GM23338 (cell line): ENCODE results near the gene RPTOR. TPM values are rescaled to one million over a fixed set of nuclear protein-coding genes. Genes with fewer than 3 reads are reported as not detected.

ENCODE experiments used
- ATAC-seq: fragments of 200-7000 bp; cut with Tn5 transposase; 3 replicates; pipeline ENCODE4 v1.9.1; 2020
- DNase-seq: peaks from one replicate; pipeline ENCODE4 v3.0.0-alpha.2; 2015; ENCODE audit warnings: low spot score
- H2AFZ ChIP-seq: fragments of 200-600 bp; sonication (generic); 2 replicates; pipeline ENCODE4 v1.8.0; 2016; ENCODE audit warnings: antibody characterized with exemption, mild to moderate bottlenecking, moderate library complexity
- H3F3A ChIP-seq: fragments of 200-600 bp; sonication (generic); replicated peaks from 2 replicates; pipeline ENCODE4 v1.8.0; 2017; ENCODE audit warnings: antibody characterized with exemption, mixed run types, low read depth
- H3K27ac ChIP-seq: fragments of 200-600 bp; sonication (generic); 2 replicates; pipeline ENCODE4 v1.6.1; 2016; ENCODE audit warnings: low read depth
- H3K27me3 ChIP-seq: fragments of 200-600 bp; sonication (generic); 2 replicates; pipeline ENCODE4 v1.8.0; 2016; ENCODE audit warnings: mild to moderate bottlenecking, mixed run types, moderate library complexity; ENCODE audit not compliant: insufficient read depth
- H3K36me3 ChIP-seq: fragments of 200-600 bp; sonication (generic); 2 replicates; pipeline ENCODE4 v1.8.0; 2016; ENCODE audit warnings: mild to moderate bottlenecking; ENCODE audit not compliant: insufficient read depth
- H3K4me1 ChIP-seq: fragments of 200-600 bp; sonication (generic); 2 replicates; pipeline ENCODE4 v1.8.0; 2016; ENCODE audit warnings: mild to moderate bottlenecking, moderate library complexity; ENCODE audit not compliant: insufficient read depth
- H3K4me2 ChIP-seq: fragments of 200-600 bp; sonication (generic); 2 replicates; pipeline ENCODE4 v1.7.1; 2017; ENCODE audit warnings: mixed run types
- H3K4me3 ChIP-seq: fragments of 200-600 bp; sonication (generic); 2 replicates; pipeline ENCODE4 v1.6.1; 2016; ENCODE audit warnings: mixed run types
- H3K79me2 ChIP-seq: fragments of 200-600 bp; sonication (generic); replicated peaks from 2 replicates; pipeline ENCODE4 v1.8.0; 2017; ENCODE audit warnings: mild to moderate bottlenecking; ENCODE audit not compliant: insufficient read depth
- H3K9me2 ChIP-seq: fragments of 200-600 bp; sonication (generic); 2 replicates; pipeline ENCODE4 v1.8.0; 2017; ENCODE audit not compliant: insufficient read depth
- H4K20me1 ChIP-seq: fragments of 200-600 bp; sonication (generic); replicated peaks from 2 replicates; pipeline ENCODE4 v1.8.0; 2017; ENCODE audit warnings: mild to moderate bottlenecking; ENCODE audit not compliant: insufficient read depth
- H3K27ac Mint-ChIP-seq: 2 replicates; pipeline ENCODE4 v1.8.0; 2020; ENCODE audit warnings: inconsistent platforms, mild to moderate bottlenecking, moderate library complexity, mixed read lengths
- H3K27me3 Mint-ChIP-seq: 3 replicates; pipeline ENCODE4 v1.8.0; 2022; ENCODE audit warnings: low read depth, mild to moderate bottlenecking, moderate library complexity, mixed read lengths, inconsistent platforms; ENCODE audit not compliant: insufficient read depth, poor library complexity
- H3K36me3 Mint-ChIP-seq: 3 replicates; pipeline ENCODE4 v1.8.0; 2021; ENCODE audit warnings: low read depth, mild to moderate bottlenecking, inconsistent platforms, moderate library complexity, mixed read lengths
- H3K4me1 Mint-ChIP-seq: 3 replicates; pipeline ENCODE4 v1.8.0; 2020; ENCODE audit warnings: mild to moderate bottlenecking, inconsistent platforms, mixed read lengths
- H3K4me3 Mint-ChIP-seq: 3 replicates; pipeline ENCODE4 v1.8.0; 2021; ENCODE audit warnings: moderate library complexity, mild to moderate bottlenecking, inconsistent platforms, mixed read lengths
- H3K9me3 Mint-ChIP-seq: 3 replicates; pipeline ENCODE4 v1.8.0; 2020; ENCODE audit warnings: moderate library complexity, mild to moderate bottlenecking, inconsistent platforms, mixed read lengths
- CREB1 ChIP-seq: fragments of 250-450 bp; sonication (Bioruptor Pico); IDR thresholded peaks from 2 replicates; pipeline ENCODE4 v1.5.0; 2020; ENCODE audit warnings: low read depth, mild to moderate bottlenecking, moderate library complexity
- EZH2 ChIP-seq: fragments of 200-600 bp; sonication (generic); IDR thresholded peaks from one replicate; pipeline ENCODE4 v1.8.0; 2017; ENCODE audit warnings: antibody characterized with exemption, mild to moderate bottlenecking, low read depth; ENCODE audit not compliant: unreplicated experiment
- EZH2phosphoT487 ChIP-seq: fragments of 200-600 bp; sonication (generic); IDR thresholded peaks from one replicate; pipeline ENCODE4 v1.8.1; 2018; ENCODE audit warnings: antibody characterized with exemption; ENCODE audit not compliant: unreplicated experiment
- POLR2AphosphoS5 ChIP-seq: IDR thresholded peaks from 2 replicates; pipeline ENCODE4 v1.6.1; 2016; ENCODE audit warnings: antibody characterized with exemption, low read depth
- STAT1 ChIP-seq: IDR thresholded peaks from one replicate; pipeline ENCODE4 v1.6.1; 2016; ENCODE audit warnings: antibody characterized with exemption; ENCODE audit not compliant: unreplicated experiment
- ZNF114 ChIP-seq: fragments of 250-450 bp; sonication (Bioruptor Pico); IDR thresholded peaks from 2 replicates; pipeline ENCODE4 v1.5.0; 2020; ENCODE audit warnings: mild to moderate bottlenecking, moderate library complexity
- ZNF331 ChIP-seq: fragments of 250-450 bp; sonication (Bioruptor Pico); IDR thresholded peaks from 2 replicates; pipeline ENCODE4 v1.5.0; 2020; ENCODE audit warnings: low read depth, mild to moderate bottlenecking, moderate library complexity
- polyA plus RNA-seq: library from polyadenylated mRNA; unstranded; fragments of >200 nt; fragmentation: Nextera tagmentation; extraction: Ambion mirVana; gene quantifications from 2 replicates; pipeline ENCODE4 v1.2.1, GENCODE V29; 2016
- total RNA-seq: library from RNA; depleted of rRNA; stranded (reverse); fragments of >200 nt; shearing (Covaris generic); gene quantifications from 2 replicates; pipeline ENCODE4 v1.2.3, GENCODE V29; 2014
- TF ChIP-seq, protein P1 (sequence below): fragments of 250-450 bp; sonication (Bioruptor Pico); IDR thresholded peaks from 2 replicates; pipeline ENCODE4 v1.5.0; 2020; ENCODE audit warnings: mild to moderate bottlenecking, moderate library complexity
- TF ChIP-seq, protein P2 (sequence below), 2 experiments: fragments of 200-600 bp in 1 of 2; sonication (generic) in 1 of 2; conservative IDR thresholded peaks; 2 replicates each; pipeline versions ENCODE4 v1.5.1 to v1.6.1; 2016 to 2017; ENCODE audit warnings: antibody characterized with exemption in 2 of 2, low read depth in 2 of 2, mild to moderate bottlenecking in 2 of 2, moderate library complexity in 1 of 2
- TF ChIP-seq, protein P3 (sequence below): IDR thresholded peaks from 2 replicates; pipeline ENCODE4 v1.6.1; 2016; ENCODE audit warnings: antibody characterized with exemption
- TF ChIP-seq, protein P4 (sequence below): IDR thresholded peaks from one replicate; pipeline ENCODE4 v1.6.1; 2018; ENCODE audit warnings: antibody characterized with exemption; ENCODE audit not compliant: unreplicated experiment

Gene RPTOR
- total and polyA plus RNA-seq, 2 experiments from 2014 or later: 9.5 to 38.0 TPM

DNA sequence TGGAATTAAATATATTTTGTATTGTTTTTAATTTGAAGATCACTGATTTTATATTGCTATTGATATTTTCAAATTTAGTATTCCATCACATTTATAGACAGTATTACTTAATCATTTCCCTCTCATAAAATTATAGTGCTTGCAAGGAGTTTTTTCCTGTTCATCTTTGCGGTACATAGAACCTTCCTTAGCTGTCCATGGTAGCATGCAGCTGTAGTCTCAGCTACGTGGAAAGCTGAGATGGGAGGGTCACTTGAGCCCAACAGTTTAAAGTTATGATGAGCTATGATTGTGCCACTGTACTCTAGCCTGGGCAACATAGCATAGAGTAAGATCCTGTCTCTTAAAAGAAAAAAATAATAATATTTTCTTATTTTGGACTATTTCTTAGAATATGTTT lies 231.2 kb downstream of the RPTOR start:
- Histone ChIP-seq H3F3A (no peaks in the 10 kb centered on the region), H3K27ac (no peak overlapping the region), H2AFZ (no peak overlapping the region), H3K36me3 (no peaks in the 10 kb centered on the region), H3K79me2 (no peaks in the 10 kb centered on the region), H3K27me3 (no peaks in the 10 kb centered on the region), H3K4me1 (0 out of 2 replicates have a peak, but pooled peaks cover 6% of the 10 kb centered on the region), H3K4me3 (no peak overlapping the region), H3K9me2 (no peaks in the 10 kb centered on the region), H4K20me1 (peaks cover 8% of the 10 kb centered on the region), H3K4me2 (no peak overlapping the region)
- no peaks in the 10 kb centered on the region for H3K9me3 Mint-ChIP-seq
- H3K4me1 Mint-ChIP-seq: peaks cover 41% of the 10 kb centered on the region
- no peak overlapping the region for H3K27ac Mint-ChIP-seq
- ATAC-seq (no peak), DNase-seq (no peak)
- peaks cover 5% of the 10 kb centered on the region; the same call in 2 of the 3 replicates for H3K36me3 Mint-ChIP-seq
- H3K4me3 Mint-ChIP-seq: no peak overlapping the region
- TF ChIP-seq EZH2phosphoT487: no peak
- TF ChIP-seq, protein P1, sequence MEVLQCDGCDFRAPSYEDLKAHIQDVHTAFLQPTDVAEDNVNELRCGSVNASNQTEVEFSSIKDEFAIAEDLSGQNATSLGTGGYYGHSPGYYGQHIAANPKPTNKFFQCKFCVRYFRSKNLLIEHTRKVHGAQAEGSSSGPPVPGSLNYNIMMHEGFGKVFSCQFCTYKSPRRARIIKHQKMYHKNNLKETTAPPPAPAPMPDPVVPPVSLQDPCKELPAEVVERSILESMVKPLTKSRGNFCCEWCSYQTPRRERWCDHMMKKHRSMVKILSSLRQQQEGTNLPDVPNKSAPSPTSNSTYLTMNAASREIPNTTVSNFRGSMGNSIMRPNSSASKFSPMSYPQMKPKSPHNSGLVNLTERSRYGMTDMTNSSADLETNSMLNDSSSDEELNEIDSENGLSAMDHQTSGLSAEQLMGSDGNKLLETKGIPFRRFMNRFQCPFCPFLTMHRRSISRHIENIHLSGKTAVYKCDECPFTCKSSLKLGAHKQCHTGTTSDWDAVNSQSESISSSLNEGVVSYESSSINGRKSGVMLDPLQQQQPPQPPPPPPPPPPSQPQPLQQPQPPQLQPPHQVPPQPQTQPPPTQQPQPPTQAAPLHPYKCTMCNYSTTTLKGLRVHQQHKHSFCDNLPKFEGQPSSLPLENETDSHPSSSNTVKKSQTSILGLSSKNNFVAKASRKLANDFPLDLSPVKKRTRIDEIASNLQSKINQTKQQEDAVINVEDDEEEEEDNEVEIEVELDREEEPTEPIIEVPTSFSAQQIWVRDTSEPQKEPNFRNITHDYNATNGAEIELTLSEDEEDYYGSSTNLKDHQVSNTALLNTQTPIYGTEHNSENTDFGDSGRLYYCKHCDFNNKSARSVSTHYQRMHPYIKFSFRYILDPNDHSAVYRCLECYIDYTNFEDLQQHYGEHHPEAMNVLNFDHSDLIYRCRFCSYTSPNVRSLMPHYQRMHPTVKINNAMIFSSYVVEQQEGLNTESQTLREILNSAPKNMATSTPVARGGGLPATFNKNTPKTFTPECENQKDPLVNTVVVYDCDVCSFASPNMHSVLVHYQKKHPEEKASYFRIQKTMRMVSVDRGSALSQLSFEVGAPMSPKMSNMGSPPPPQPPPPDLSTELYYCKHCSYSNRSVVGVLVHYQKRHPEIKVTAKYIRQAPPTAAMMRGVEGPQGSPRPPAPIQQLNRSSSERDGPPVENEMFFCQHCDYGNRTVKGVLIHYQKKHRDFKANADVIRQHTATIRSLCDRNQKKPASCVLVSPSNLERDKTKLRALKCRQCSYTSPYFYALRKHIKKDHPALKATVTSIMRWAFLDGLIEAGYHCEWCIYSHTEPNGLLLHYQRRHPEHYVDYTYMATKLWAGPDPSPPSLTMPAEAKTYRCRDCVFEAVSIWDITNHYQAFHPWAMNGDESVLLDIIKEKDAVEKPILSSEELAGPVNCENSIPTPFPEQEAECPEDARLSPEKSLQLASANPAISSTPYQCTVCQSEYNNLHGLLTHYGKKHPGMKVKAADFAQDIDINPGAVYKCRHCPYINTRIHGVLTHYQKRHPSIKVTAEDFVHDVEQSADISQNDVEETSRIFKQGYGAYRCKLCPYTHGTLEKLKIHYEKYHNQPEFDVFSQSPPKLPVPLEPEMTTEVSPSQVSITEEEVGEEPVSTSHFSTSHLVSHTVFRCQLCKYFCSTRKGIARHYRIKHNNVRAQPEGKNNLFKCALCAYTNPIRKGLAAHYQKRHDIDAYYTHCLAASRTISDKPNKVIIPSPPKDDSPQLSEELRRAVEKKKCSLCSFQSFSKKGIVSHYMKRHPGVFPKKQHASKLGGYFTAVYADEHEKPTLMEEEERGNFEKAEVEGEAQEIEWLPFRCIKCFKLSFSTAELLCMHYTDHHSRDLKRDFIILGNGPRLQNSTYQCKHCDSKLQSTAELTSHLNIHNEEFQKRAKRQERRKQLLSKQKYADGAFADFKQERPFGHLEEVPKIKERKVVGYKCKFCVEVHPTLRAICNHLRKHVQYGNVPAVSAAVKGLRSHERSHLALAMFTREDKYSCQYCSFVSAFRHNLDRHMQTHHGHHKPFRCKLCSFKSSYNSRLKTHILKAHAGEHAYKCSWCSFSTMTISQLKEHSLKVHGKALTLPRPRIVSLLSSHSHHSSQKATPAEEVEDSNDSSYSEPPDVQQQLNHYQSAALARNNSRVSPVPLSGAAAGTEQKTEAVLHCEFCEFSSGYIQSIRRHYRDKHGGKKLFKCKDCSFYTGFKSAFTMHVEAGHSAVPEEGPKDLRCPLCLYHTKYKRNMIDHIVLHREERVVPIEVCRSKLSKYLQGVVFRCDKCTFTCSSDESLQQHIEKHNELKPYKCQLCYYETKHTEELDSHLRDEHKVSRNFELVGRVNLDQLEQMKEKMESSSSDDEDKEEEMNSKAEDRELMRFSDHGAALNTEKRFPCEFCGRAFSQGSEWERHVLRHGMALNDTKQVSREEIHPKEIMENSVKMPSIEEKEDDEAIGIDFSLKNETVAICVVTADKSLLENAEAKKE: no peak
- TF ChIP-seq CREB1: no peak
- TF ChIP-seq, protein P2, sequence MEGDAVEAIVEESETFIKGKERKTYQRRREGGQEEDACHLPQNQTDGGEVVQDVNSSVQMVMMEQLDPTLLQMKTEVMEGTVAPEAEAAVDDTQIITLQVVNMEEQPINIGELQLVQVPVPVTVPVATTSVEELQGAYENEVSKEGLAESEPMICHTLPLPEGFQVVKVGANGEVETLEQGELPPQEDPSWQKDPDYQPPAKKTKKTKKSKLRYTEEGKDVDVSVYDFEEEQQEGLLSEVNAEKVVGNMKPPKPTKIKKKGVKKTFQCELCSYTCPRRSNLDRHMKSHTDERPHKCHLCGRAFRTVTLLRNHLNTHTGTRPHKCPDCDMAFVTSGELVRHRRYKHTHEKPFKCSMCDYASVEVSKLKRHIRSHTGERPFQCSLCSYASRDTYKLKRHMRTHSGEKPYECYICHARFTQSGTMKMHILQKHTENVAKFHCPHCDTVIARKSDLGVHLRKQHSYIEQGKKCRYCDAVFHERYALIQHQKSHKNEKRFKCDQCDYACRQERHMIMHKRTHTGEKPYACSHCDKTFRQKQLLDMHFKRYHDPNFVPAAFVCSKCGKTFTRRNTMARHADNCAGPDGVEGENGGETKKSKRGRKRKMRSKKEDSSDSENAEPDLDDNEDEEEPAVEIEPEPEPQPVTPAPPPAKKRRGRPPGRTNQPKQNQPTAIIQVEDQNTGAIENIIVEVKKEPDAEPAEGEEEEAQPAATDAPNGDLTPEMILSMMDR (conservative IDR thresholded peaks at IDR 0.05; ENCODE audit: low read depth in 2 of 2): no peak
- TF ChIP-seq, protein P3, sequence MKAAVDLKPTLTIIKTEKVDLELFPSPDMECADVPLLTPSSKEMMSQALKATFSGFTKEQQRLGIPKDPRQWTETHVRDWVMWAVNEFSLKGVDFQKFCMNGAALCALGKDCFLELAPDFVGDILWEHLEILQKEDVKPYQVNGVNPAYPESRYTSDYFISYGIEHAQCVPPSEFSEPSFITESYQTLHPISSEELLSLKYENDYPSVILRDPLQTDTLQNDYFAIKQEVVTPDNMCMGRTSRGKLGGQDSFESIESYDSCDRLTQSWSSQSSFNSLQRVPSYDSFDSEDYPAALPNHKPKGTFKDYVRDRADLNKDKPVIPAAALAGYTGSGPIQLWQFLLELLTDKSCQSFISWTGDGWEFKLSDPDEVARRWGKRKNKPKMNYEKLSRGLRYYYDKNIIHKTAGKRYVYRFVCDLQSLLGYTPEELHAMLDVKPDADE: no peak
- TF ChIP-seq ZNF331: no peak
- TF ChIP-seq ZNF114 (CRISPR knock-in tag): no peak
- TF ChIP-seq, protein P4, sequence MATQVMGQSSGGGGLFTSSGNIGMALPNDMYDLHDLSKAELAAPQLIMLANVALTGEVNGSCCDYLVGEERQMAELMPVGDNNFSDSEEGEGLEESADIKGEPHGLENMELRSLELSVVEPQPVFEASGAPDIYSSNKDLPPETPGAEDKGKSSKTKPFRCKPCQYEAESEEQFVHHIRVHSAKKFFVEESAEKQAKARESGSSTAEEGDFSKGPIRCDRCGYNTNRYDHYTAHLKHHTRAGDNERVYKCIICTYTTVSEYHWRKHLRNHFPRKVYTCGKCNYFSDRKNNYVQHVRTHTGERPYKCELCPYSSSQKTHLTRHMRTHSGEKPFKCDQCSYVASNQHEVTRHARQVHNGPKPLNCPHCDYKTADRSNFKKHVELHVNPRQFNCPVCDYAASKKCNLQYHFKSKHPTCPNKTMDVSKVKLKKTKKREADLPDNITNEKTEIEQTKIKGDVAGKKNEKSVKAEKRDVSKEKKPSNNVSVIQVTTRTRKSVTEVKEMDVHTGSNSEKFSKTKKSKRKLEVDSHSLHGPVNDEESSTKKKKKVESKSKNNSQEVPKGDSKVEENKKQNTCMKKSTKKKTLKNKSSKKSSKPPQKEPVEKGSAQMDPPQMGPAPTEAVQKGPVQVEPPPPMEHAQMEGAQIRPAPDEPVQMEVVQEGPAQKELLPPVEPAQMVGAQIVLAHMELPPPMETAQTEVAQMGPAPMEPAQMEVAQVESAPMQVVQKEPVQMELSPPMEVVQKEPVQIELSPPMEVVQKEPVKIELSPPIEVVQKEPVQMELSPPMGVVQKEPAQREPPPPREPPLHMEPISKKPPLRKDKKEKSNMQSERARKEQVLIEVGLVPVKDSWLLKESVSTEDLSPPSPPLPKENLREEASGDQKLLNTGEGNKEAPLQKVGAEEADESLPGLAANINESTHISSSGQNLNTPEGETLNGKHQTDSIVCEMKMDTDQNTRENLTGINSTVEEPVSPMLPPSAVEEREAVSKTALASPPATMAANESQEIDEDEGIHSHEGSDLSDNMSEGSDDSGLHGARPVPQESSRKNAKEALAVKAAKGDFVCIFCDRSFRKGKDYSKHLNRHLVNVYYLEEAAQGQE: no peak
- no peak for TF ChIP-seq EZH2
- TF ChIP-seq STAT1: no peak
- TF ChIP-seq POLR2AphosphoS5: no peak
- peaks cover 18% of the 10 kb centered on the region for H3K27me3 Mint-ChIP-seq
